NB4 (cell line): ENCODE results near the gene MMP13.

Experiments
- POLR2A ChIP-seq: IDR thresholded peaks from 2 replicates; pipeline ENCODE4 v1.6.1; 2011; ENCODE audit warnings: mild to moderate bottlenecking; ENCODE audit not compliant: insufficient read length; ENCODE audit errors: extremely low read depth
- TF ChIP-seq, protein P1 (sequence below): IDR thresholded peaks from one replicate; pipeline ENCODE4 v1.5.1; 2012; ENCODE audit warnings: low read depth, low read length

DNA sequence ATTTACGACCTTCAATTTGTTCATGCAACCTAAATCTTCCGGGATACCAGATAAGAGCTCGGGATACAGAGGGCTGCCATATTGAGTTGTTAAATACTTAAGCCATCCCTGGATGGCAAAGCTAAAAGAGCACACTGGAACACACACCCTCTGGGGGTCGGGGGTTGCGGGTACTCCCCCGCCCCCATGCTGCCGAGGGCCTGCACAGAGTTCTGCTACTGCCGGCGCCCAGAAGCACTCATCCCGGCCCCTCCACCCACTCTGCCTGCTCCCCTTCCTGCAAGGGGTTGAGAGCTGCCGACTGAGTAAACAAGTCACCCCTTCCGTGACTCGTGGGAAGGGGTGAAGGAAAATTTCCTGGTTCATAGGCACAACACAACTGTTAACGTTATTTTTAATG lies 9.3 kb upstream of the MMP13 start:
- no peak for TF ChIP-seq POLR2A
- TF ChIP-seq, protein P1, sequence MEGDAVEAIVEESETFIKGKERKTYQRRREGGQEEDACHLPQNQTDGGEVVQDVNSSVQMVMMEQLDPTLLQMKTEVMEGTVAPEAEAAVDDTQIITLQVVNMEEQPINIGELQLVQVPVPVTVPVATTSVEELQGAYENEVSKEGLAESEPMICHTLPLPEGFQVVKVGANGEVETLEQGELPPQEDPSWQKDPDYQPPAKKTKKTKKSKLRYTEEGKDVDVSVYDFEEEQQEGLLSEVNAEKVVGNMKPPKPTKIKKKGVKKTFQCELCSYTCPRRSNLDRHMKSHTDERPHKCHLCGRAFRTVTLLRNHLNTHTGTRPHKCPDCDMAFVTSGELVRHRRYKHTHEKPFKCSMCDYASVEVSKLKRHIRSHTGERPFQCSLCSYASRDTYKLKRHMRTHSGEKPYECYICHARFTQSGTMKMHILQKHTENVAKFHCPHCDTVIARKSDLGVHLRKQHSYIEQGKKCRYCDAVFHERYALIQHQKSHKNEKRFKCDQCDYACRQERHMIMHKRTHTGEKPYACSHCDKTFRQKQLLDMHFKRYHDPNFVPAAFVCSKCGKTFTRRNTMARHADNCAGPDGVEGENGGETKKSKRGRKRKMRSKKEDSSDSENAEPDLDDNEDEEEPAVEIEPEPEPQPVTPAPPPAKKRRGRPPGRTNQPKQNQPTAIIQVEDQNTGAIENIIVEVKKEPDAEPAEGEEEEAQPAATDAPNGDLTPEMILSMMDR: no peak
